GM20431 (cell line): Measurements from ENCODE around the gene SORCS2.

ENCODE experiments used
- in situ Hi-C: fragments of 300-500 bp; cut with MseI, MboI; formaldehyde crosslinking; loops from one replicate; pipeline ENCODE4 v1.15.0; 2020; ENCODE audit warnings: low sequenced_read_pairs; ENCODE audit not compliant: unreplicated experiment

SORCS2 gene

GRCh38 chr4:7627251-7628250 lies 435.2 kb downstream of the SORCS2 start:
- in situ Hi-C loops = no loop called here

- in situ Hi-C loops = no loop called here
Observed at GRCh38 chr4:7628432-7628831, 436.1 kb downstream of the SORCS2 start.

- in situ Hi-C loops = no loop called here
Observed at GRCh38 chr4:7629501-7630254, 437.3 kb downstream of the SORCS2 start.

GRCh38 chr4:7630568-7631287 lies 438.4 kb downstream of the SORCS2 start:
- in situ Hi-C loops = no loop called here

GRCh38 chr4:7631288-7632014 lies 439.1 kb downstream of the SORCS2 start:
- in situ Hi-C loops = no loop called here

- in situ Hi-C loops = no loop called here
Observed at GRCh38 chr4:7632341-7632740, 440.0 kb downstream of the SORCS2 start.

- in situ Hi-C loops = no loop called here
Observed at GRCh38 chr4:7632971-7633370, 440.6 kb downstream of the SORCS2 start.

- in situ Hi-C loops = no loop called here
Observed at GRCh38 chr4:7634661-7635251, 442.4 kb downstream of the SORCS2 start.

- in situ Hi-C loops = no loop called here
Observed at GRCh38 chr4:7635445-7636239, 443.3 kb downstream of the SORCS2 start.

- in situ Hi-C loops = no loop called here
Observed at GRCh38 chr4:7636240-7636508, 443.8 kb downstream of the SORCS2 start.

GRCh38 chr4:7637139-7637538 lies 444.8 kb downstream of the SORCS2 start:
- in situ Hi-C loops = no loop called here

GRCh38 chr4:7637971-7638370 lies 445.6 kb downstream of the SORCS2 start:
- in situ Hi-C loops = no loop called here

GRCh38 chr4:7638489-7638888 lies 446.2 kb downstream of the SORCS2 start:
- in situ Hi-C loops = no loop called here

- in situ Hi-C loops = no loop called here
Observed at GRCh38 chr4:7638984-7639789, 446.8 kb downstream of the SORCS2 start.

- in situ Hi-C loops = no loop called here
Observed at GRCh38 chr4:7640136-7640535, 447.8 kb downstream of the SORCS2 start.

GRCh38 chr4:7641712-7642111 lies 449.4 kb downstream of the SORCS2 start:
- in situ Hi-C loops = no loop called here

GRCh38 chr4:7642741-7643458 lies 450.6 kb downstream of the SORCS2 start:
- in situ Hi-C loops = no loop called here
